ENCODE measurements around the gene MYH11.

Gene MYH11

GRCh38 chr16:15770512-15770911 is 86.3 kb downstream of the MYH11 start:
- H3K4me3 ChIP-seq (ENCODE audit: low read depth in 1 of 2, low read length in 1 of 2), result no peak overlapping the region
- no peaks in the 10 kb centered on the region for H3K4me1 ChIP-seq (ENCODE audit: control insufficient read depth in 1 of 2, insufficient read depth in 1 of 2, low read depth in 1 of 2, low read length in 1 of 2)
- no peaks in the 10 kb centered on the region for H3K36me3 ChIP-seq
- no peak for TF ChIP-seq CTCF (IDR thresholded peaks at IDR 0.05)
- no peaks in the 10 kb centered on the region for H3K9me3 ChIP-seq
- no peak overlapping the region for H3K27ac ChIP-seq
- H3K27me3 ChIP-seq, result no peaks in the 10 kb centered on the region

GRCh38 chr16:15770107-15770506 is 86.7 kb downstream of the MYH11 start:
- Histone ChIP-seq H3K4me3 (ENCODE audit: low read depth in 1 of 2, low read length in 1 of 2) (no peak overlapping the region), H3K9me3 (no peaks in the 10 kb centered on the region), H3K27me3 (no peaks in the 10 kb centered on the region), H3K27ac (no peak overlapping the region), H3K36me3 (no peaks in the 10 kb centered on the region), H3K4me1 (ENCODE audit: control insufficient read depth in 1 of 2, insufficient read depth in 1 of 2, low read depth in 1 of 2, low read length in 1 of 2) (no peaks in the 10 kb centered on the region)
- TF ChIP-seq CTCF (IDR thresholded peaks at IDR 0.05), result no peak

GRCh38 chr16:15769239-15769638 is 87.6 kb downstream of the MYH11 start:
- TF ChIP-seq CTCF (IDR thresholded peaks at IDR 0.05), result no peak
- no peaks in the 10 kb centered on the region for H3K27me3 ChIP-seq
- H3K9me3 ChIP-seq, result no peaks in the 10 kb centered on the region
- no peaks in the 10 kb centered on the region for H3K36me3 ChIP-seq
- no peak overlapping the region for H3K4me3 ChIP-seq (ENCODE audit: low read depth in 1 of 2, low read length in 1 of 2)
- no peaks in the 10 kb centered on the region for H3K4me1 ChIP-seq (ENCODE audit: control insufficient read depth in 1 of 2, insufficient read depth in 1 of 2, low read depth in 1 of 2, low read length in 1 of 2)
- no peak overlapping the region for H3K27ac ChIP-seq

- Histone ChIP-seq H3K9me3 (no peaks in the 10 kb centered on the region), H3K4me3 (ENCODE audit: low read depth in 1 of 2, low read length in 1 of 2) (no peak overlapping the region), H3K36me3 (no peaks in the 10 kb centered on the region), H3K27me3 (no peaks in the 10 kb centered on the region), H3K4me1 (ENCODE audit: control insufficient read depth in 1 of 2, insufficient read depth in 1 of 2, low read depth in 1 of 2, low read length in 1 of 2) (peaks cover 3 to 6% of the 10 kb centered on the region in 2 experiments), H3K27ac (no peak overlapping the region)
- no peak for TF ChIP-seq CTCF (IDR thresholded peaks at IDR 0.05)
Observed at GRCh38 chr16:15768201-15768600, 88.6 kb downstream of the MYH11 start.

GRCh38 chr16:15766918-15767317 is 89.9 kb downstream of the MYH11 start:
- H3K27me3 ChIP-seq, result no peaks in the 10 kb centered on the region
- TF ChIP-seq CTCF (IDR thresholded peaks at IDR 0.05), result no peak
- H3K4me1 ChIP-seq (ENCODE audit: control insufficient read depth in 1 of 2, insufficient read depth in 1 of 2, low read depth in 1 of 2, low read length in 1 of 2), result peaks cover 7 to 14% of the 10 kb centered on the region in 2 experiments
- H3K9me3 ChIP-seq, result no peaks in the 10 kb centered on the region
- no peaks in the 10 kb centered on the region for H3K36me3 ChIP-seq
- H3K27ac ChIP-seq, result no peak overlapping the region
- no peak overlapping the region for H3K4me3 ChIP-seq (ENCODE audit: low read depth in 1 of 2, low read length in 1 of 2)

GRCh38 chr16:15765880-15766279 is 90.9 kb downstream of the MYH11 start:
- H3K9me3 ChIP-seq, result no peaks in the 10 kb centered on the region
- no peaks in the 10 kb centered on the region for H3K36me3 ChIP-seq
- H3K4me3 ChIP-seq (ENCODE audit: low read depth in 1 of 2, low read length in 1 of 2), result no peak overlapping the region
- no peak for TF ChIP-seq CTCF (IDR thresholded peaks at IDR 0.05)
- H3K27ac ChIP-seq, result no peak overlapping the region
- H3K27me3 ChIP-seq, result no peaks in the 10 kb centered on the region
- H3K4me1 ChIP-seq (ENCODE audit: control insufficient read depth in 1 of 2, insufficient read depth in 1 of 2, low read depth in 1 of 2, low read length in 1 of 2), result peaks cover 7 to 14% of the 10 kb centered on the region in 2 experiments
